HG02973 (cell line): Measurements from ENCODE around the gene NEK2.
"Not testable (repeated sequence)": the region's sequence is repeated elsewhere in the genome, so short reads cannot be mapped to it uniquely, and the experiment has no call there.

Source experiments
- ATAC-seq: cut with Tn5 transposase; IDR thresholded peaks from one replicate; pipeline ENCODE4 v1.9.1; 2021; ENCODE audit warnings: moderate library complexity; ENCODE audit not compliant: unreplicated experiment

NEK2 gene

DNA sequence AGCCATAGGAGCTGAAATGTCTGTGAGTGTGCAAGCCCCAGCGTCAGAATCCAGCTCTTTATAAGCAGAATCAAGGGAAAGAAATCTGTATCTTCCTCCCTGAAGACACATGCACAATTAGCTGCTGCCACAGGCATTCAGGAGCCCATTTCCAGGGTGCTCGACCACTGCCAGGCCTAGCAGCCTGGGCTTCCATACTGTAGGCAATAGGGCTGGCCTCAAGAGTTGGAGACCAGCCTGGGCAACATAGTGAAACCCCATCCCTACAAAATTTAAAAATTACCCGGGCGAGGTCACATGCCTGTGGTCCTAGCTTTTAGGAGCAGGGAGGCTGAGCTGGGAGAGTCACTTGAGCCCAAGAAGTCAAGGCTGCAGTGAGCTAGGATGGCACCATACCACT, 41.0 kb downstream of the NEK2 start:
- ATAC-seq: no peak

- no peak for ATAC-seq
These were observed 41.9 kb downstream of the NEK2 start for GRCh38 chr1:211633524-211633846.

DNA sequence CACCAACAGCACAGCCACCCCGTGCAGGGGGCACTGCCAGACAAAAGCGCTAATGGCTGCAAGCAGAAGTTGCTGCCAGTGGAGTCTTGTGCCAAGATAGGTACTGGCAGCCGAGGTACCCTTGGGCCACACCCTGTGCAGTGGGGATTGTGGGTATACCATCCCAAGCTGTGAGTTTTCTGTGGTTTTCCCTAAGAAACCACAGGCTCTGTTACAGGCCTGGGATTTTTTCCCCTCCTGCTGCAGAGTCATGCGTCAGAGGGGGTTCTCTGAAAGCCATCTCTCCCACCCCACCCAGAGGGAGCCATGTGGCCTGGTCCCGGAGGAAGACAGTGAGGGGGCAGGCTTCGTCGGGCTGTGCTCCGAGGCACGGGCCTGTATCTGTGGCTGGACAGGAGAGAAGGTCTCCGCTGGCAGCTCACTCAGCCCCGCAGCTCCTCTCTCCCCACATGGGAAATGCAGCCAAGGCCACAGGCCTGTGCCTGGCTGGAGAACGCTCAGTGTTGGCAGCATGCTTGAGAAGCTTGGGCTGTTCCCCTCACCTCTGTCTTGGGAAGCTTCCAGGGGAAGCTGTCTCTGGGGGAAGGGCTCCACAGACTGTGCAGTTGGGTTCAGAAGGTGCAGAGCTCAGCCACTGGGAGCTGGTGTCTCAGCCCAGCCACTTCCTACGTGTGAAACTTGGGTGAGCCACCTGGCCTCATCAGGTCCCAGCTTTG, 42.5 kb downstream of the NEK2 start:
- no peak for ATAC-seq

- ATAC-seq: no peak
These were observed 43.2 kb downstream of the NEK2 start for GRCh38 chr1:211632117-211632807.

DNA sequence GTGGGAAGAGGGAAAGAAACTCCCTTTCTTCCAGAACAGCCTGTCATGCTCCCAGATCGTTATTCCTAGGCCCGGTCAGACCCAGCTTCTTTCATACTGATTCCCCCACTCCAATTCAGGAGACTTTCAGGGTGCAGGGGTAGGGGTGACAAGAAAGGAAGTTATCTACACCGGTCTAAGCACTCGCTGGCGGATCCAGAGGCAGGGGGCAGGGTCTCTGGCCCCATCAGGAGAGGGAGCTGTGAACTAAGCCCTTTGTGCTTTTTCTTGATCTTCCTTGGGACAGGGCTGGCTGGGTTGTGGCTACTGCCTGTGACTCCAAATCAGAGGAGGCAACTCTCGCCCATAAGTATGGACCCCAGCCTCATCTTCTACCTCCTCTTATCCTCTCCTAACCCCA, 44.3 kb downstream of the NEK2 start:
- ATAC-seq: no peak

DNA sequence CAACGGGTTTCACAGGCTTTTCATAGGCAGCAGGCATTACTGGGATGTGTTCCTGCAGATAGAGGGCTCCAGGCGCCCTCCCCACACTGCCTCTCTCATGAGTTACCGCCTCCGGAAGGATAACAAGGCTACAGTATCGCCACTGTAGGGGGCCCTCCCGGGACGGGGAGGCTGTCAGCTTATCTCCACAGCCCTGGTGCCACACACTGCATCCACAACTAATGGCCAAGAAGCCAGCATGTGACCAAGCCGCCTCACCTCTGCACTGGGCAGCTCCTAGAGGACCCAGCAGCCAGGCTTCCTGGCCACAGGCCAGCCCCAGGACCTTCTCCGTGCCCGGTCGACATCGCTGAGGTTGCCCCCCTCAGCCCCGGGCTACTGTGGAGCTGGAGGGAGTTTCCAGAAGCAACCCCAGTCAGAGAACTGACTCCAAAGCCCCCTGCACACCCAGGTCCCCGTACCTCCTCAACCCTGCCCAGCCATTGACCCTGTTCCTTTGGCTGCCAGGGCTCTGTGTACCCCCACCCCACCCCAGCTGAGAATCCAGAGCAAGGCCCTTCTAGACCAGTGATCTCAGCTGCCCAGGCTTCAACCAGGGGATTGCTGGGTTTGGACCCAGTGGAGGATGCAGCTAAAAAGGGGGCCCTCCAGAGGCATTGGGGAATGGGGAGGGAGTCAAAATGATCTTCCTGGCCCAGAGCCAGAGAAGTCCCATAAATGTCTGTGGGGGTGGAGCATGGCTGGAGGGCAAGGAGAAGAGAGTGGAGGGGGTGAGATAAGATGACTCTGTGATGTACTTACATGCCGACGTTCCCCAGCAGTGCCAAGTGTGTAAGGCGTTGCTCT, 45.0 kb downstream of the NEK2 start:
- ATAC-seq: no peak

DNA sequence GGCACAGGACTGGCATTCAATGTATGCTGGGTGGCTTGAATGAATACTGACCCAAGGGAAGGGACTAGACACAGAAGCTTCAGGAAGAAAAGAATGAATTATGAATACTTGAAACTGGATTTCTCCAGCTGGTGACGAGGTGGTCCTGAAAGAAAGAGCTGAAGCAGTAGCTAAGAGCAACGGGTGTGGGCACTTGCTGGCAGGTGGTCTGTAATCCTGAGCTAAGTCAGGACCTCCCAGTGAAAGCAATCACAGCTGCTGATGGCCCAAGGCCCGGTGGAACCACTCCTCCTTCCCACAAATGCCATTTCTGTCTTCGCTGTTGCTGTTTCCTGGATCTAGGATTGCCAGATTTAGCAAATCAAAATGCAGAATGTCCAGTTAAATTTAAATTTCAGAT, 47.0 kb downstream of the NEK2 start:
- no peak for ATAC-seq

GRCh38 chr1:211627259-211627658, 48.2 kb downstream of the NEK2 start:
- no peak for ATAC-seq

DNA sequence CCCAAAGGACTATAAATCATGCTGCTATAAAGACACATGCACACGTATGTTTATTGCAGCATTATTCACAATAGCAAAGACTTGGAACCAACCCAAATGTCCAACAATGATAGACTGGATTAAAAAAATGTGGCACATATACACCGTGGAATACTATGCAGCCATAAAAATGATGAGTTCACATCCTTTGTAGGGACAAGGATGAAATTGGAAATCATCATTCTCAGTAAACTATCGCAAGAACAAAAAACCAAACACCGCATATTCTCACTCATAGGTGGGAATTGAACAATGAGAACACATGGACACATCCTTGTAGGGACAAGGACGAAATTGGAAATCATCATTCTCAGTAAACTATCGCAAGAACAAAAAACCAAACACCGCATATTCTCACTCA, 49.6 kb downstream of the NEK2 start:
- not testable (repeated sequence) for ATAC-seq

DNA sequence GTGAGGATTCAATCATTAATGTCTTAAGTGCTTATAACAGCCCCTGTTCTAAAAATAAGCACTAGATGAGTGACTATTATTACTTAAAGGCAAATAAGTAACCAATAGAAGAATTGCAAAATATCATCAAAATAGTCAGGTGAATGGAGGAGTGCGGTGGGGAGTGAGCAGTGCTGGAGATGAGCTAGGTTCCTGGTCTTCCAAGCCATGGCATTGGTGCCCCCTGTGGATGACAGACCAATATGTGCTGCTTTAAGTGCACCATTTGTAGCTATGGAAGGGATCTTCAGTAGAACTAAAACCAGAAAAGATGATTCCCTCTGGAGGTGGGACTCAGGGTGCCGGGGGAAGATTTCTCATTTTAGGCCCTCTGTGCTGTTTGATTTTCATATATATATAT, 50.4 kb downstream of the NEK2 start:
- no peak for ATAC-seq

DNA sequence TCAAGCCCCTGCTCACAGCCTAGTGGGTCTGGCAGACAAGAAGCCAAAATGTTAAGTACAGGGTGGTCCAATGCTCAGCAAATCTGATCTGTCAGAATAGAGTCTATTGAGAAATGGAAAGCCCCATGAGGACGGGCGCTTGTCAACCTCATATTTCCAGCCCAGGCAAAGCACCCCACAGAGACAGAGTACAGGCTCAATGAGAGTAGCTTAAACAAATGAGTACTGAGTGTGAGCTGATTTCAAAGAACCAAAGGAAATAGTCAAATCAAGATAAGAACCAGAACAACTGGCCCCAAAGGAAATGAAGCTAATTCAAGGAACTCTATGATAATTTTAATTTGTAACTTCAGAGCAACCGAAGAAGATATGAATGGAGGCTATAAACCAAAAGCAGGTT, 51.9 kb downstream of the NEK2 start:
- ATAC-seq: no peak

DNA sequence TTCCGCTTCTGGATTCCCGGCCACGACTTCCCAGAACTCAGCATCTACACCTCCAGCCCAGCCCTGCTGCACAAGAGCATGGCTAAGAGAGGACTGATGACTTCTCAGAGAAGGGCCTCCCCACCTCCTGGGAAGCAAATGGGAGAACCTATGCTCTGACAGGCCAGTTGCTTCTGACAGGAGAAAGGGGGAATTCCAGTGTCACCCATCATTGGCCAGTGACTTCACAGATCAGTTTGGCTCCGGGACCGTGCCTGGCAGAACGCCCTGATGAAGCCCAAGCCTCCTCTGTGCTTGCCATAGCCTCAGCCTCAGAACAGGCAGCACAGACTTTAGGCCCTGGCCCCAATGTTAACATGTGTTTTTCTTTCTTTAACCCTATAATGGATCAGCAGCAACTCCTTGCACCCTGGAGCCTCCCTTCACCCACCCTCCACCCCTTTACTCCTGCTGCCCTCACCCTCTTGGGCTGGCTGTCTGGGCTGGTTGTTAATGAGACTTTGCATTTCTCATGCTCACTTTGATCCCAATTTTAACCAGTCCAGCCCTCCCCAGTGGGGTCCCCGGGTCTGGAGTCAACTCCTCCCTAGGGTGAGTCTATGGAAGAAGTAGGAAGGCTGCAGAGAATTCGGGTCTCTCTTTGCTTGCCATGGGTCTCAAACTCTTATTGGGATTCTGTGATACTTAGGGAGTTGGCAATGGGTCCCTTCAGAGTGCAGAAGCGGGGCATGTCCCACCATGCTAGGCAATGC, 53.8 kb downstream of the NEK2 start:
- no peak for ATAC-seq

DNA sequence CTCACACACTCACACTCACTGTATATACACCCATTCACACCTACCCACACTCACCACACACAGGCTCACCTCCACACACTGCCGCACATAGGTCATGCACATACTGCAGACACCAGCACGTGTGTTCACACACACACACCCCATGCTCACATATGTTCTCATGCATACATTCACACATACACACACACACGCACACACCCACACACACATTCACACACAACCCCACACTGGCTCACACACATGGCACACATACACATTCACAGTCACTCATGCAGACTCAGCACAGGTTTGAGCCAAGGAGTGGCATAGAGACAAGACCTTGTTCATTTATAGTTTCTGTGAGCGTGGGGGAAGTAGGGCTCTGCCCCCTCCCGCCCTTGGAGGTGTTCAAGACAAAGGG, 55.3 kb downstream of the NEK2 start:
- ATAC-seq: no peak

GRCh38 chr1:211619033-211619996, 56.1 kb downstream of the NEK2 start:
- ATAC-seq: no peak

- ATAC-seq: no peak
These were observed 58.5 kb downstream of the NEK2 start for GRCh38 chr1:211616965-211617297.

DNA sequence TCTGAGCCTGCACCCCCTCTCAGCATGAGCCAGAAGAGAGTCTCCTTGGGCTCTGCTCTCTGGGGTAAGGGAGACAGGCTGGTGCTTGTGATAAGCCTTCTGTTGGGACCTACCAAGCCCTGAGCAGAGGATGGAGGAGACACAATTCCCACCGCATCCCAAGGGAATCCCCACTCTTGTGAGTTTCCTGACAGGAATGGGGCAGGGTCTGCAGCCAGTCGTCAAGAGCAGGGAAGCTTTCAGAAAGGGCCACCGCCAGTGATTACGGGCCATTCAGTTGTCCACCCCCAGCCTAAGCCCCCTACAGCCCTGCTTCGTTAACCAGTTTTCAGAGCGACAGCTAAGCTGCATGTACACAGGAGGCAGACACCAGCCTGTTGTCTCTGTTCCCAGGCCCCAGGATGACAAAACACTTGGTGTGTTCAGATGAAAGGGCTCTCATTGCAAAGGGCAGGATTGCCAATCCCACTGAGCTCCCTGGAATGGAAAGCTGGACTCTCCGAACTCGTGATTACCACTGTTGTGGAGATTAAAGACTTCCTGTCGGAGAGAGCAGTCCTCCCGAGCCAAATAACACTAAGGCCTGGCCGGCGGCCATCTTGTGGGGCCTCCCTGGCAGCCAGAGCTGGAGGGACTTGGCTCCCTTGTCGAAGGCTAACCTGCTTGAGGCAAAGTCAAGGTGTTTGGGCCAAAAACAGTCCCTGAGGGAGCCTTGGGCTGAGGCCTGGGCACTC, 59.0 kb downstream of the NEK2 start:
- no peak for ATAC-seq

DNA sequence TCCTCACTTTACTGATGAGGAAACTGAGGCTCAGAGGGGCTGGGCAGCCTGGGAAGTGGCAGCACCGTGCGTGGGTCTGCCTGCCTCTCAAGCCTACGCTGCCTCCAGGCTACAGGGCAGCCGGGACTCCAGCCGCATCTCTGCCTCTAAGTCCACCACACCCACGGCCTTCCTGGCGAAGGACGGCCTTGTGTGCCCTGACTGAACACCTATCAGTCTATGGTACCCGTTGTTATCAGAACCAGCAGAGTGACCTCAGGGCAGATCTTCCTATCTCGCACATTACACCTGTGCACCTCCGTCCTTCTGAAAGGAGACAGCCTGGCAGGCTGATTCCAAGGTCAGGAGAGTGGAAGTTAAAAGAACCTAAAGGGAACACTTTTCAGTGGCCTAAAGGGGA, 60.8 kb downstream of the NEK2 start:
- no peak for ATAC-seq

DNA sequence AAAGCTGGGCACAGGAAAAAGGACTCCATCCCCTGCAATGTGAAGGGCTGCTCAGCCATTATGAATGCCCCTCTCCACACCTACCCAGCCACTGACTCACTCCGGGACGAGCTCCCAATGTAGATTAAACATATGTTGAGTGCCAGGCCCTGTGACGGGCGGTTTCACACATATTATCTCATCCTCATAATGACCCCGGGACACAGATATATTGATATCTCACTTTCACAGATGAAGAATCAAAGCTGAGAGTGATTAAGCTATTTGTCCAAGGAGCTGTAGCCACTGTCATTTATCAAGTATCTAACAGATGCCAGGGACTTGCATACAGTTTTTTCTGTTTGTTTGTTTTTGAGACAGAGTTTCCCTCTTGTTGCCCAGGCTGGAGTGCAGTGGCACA, 61.5 kb downstream of the NEK2 start:
- no peak for ATAC-seq

DNA sequence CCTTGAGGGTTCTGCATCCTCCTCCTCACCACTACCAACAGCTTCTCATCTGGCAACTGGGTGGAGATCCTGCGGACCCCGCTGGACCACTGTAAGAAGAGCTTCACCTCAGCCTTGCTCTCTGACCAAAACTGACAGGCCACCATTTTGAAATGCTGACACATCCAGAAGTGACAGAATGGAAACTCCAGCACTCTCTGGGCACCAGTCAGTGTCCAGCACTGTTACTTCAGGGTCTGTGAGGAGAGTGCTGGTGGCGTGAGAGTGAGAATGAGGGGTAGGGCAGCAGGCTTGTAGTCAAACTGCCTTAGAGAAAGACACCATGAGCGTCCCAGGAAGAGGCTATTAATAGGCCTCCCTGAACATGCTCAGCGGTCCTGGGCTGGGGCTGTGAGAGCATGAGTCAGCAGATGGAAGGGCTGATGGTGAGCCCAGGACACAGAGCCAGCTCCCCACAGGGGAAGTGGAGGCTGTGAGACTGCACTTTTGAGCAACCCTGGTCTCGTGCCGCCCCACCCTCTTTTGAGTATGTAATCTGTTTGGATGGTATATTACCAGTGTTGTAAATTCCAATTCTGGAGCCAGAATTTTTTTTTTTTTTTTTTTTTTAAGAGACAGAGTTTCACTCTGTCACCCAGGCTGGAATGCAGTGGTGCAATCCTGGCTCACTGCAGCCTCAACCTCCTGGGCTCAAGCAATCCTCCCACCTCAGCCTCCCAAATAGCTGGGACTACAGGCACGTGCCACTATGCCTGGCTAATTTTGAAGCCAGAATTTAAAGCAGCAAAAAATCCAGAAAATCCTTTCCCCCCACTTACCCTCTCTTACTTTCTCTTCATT, 62.1 kb downstream of the NEK2 start:
- no peak for ATAC-seq
